KMS-11 (cell line): ENCODE measurements around the gene SIRT2.
A peak's percentile ranks its signal among the peaks of the same experiment; 100 is the strongest.

ENCODE experiments used
- H2AFZ ChIP-seq: fragments of 200-600 bp; sonication (generic); 2 replicates; pipeline ENCODE4 v1.6.1; 2016; ENCODE audit warnings: antibody characterized with exemption, mixed run types, low read depth
- H3K27ac ChIP-seq: fragments of 200-600 bp; sonication (generic); 2 replicates; pipeline ENCODE4 v1.6.1; 2016; ENCODE audit warnings: mild to moderate bottlenecking, mixed run types
- H3K27me3 ChIP-seq: fragments of 200-600 bp; sonication (generic); 2 replicates; pipeline ENCODE4 v1.6.1; 2017; ENCODE audit warnings: mild to moderate bottlenecking, low read depth, mixed run types, moderate library complexity; ENCODE audit not compliant: insufficient read depth
- H3K36me3 ChIP-seq: fragments of 200-600 bp; sonication (generic); 2 replicates; pipeline ENCODE4 v1.6.1; 2017; ENCODE audit warnings: mild to moderate bottlenecking, mixed run types; ENCODE audit not compliant: insufficient read depth
- H3K4me1 ChIP-seq: fragments of 200-600 bp; sonication (generic); 2 replicates; pipeline ENCODE4 v1.6.1; 2016; ENCODE audit warnings: mild to moderate bottlenecking, low read depth, mixed run types; ENCODE audit not compliant: poor library complexity, severe bottlenecking
- H3K4me2 ChIP-seq: fragments of 200-600 bp; sonication (generic); 2 replicates; pipeline ENCODE4 v1.7.0; 2016; ENCODE audit warnings: mild to moderate bottlenecking, mixed run types
- H3K4me3 ChIP-seq: fragments of 200-600 bp; sonication (generic); IDR thresholded peaks from 2 replicates; pipeline ENCODE4 v1.6.1; 2017; ENCODE audit warnings: low read depth, low read length, mixed read lengths; ENCODE audit not compliant: insufficient read depth
- H3K79me2 ChIP-seq: fragments of 200-600 bp; sonication (generic); 2 replicates; pipeline ENCODE4 v1.6.1; 2016; ENCODE audit warnings: low read depth, mixed run types; ENCODE audit not compliant: insufficient read depth
- H3K9ac ChIP-seq: fragments of 200-600 bp; sonication (generic); 2 replicates; pipeline ENCODE4 v1.6.1; 2016; ENCODE audit warnings: mild to moderate bottlenecking, mixed run types
- H4K20me1 ChIP-seq: fragments of 200-600 bp; sonication (generic); 2 replicates; pipeline ENCODE4 v1.6.1; 2016; ENCODE audit warnings: mild to moderate bottlenecking, mixed run types; ENCODE audit not compliant: insufficient read depth
- TF ChIP-seq, protein P1 (sequence below): fragments of 200-600 bp; sonication (generic); conservative IDR thresholded peaks from 2 replicates; pipeline ENCODE4 v1.6.1; 2017; ENCODE audit warnings: low read depth, mild to moderate bottlenecking, antibody characterized with exemption, low read length, moderate library complexity, mixed read lengths

The SIRT2 gene

DNA sequence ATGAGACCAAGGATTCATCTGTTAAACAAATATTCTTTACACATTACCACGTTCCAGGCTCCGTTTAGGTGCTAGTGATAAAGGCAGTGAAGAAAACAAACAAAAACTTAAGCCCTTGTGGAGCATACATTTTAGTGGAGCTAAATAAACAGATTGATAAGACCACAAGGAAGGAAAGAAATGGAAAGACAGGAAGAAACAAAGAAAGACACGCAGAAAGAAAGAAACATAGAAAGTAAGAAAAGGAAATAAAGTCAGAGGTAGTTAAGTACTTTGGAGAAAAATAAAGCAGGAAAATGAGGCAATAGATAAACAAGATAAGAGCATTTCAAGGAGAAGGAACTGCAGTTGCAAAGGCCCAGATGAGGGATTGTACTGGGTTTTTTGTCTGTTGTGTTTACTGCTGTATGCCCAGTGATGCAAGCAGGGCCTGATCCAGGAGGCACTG is 1.3 kb upstream of the SIRT2 start:
- Histone ChIP-seq H2AFZ (0 out of 2 replicates have a peak overlapping the region, but pooled peaks have one; percentile 38), H3K4me3 (no peak overlapping the region), H3K36me3 (no peaks in the 10 kb centered on the region; the same call in 1 of the 2 replicates), H3K27me3 (no peaks in the 10 kb centered on the region), H4K20me1 (no peaks in the 10 kb centered on the region), H3K4me1 (peaks cover 23% of the 10 kb centered on the region), H3K4me2 (peak overlapping the region; percentile 61), H3K9ac (peak overlapping the region; percentile 55), H3K27ac (peak overlapping the region; percentile 24; the same call in 1 of the 2 replicates), H3K79me2 (peaks cover 16% of the 10 kb centered on the region; the same call in 1 of the 2 replicates)
- TF ChIP-seq, protein P1, sequence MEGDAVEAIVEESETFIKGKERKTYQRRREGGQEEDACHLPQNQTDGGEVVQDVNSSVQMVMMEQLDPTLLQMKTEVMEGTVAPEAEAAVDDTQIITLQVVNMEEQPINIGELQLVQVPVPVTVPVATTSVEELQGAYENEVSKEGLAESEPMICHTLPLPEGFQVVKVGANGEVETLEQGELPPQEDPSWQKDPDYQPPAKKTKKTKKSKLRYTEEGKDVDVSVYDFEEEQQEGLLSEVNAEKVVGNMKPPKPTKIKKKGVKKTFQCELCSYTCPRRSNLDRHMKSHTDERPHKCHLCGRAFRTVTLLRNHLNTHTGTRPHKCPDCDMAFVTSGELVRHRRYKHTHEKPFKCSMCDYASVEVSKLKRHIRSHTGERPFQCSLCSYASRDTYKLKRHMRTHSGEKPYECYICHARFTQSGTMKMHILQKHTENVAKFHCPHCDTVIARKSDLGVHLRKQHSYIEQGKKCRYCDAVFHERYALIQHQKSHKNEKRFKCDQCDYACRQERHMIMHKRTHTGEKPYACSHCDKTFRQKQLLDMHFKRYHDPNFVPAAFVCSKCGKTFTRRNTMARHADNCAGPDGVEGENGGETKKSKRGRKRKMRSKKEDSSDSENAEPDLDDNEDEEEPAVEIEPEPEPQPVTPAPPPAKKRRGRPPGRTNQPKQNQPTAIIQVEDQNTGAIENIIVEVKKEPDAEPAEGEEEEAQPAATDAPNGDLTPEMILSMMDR = no peak

DNA sequence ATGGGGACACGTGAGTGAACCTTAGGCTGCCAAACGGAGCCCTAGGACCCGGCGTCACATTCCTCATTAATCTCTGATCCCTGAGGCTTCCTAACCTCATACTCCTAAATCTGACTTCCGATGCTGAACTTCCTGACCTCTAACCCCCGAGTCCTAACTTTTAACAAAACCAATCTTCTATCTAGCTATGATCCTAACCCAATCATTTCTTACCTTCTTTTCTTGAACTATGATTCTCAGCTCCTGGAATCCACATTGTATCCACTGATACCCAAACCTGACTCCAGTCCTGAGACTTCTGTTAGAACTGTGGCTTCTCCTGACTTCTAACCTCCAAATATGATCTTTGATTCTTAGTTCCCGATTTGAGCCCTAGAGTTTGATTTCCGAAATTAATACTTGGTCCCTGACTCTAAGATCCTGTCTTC is 798 bp upstream of the SIRT2 start:
- H3K4me3 ChIP-seq = no peak overlapping the region
- peaks cover 23% of the 10 kb centered on the region for H3K4me1 ChIP-seq
- TF ChIP-seq, protein P1 = no peak
- no peaks in the 10 kb centered on the region for H3K27me3 ChIP-seq
- peak overlapping the region; percentile 24; the same call in 1 of the 2 replicates for H3K27ac ChIP-seq
- no peaks in the 10 kb centered on the region for H4K20me1 ChIP-seq
- H3K79me2 ChIP-seq = peaks cover 16% of the 10 kb centered on the region; the same call in 1 of the 2 replicates
- peak overlapping the region; percentile 61 for H3K4me2 ChIP-seq
- H3K9ac ChIP-seq = peak overlapping the region; percentile 55
- H2AFZ ChIP-seq = peak overlapping the region; percentile 38; the same call in 1 of the 2 replicates
- H3K36me3 ChIP-seq = no peaks in the 10 kb centered on the region; the same call in 1 of the 2 replicates

DNA sequence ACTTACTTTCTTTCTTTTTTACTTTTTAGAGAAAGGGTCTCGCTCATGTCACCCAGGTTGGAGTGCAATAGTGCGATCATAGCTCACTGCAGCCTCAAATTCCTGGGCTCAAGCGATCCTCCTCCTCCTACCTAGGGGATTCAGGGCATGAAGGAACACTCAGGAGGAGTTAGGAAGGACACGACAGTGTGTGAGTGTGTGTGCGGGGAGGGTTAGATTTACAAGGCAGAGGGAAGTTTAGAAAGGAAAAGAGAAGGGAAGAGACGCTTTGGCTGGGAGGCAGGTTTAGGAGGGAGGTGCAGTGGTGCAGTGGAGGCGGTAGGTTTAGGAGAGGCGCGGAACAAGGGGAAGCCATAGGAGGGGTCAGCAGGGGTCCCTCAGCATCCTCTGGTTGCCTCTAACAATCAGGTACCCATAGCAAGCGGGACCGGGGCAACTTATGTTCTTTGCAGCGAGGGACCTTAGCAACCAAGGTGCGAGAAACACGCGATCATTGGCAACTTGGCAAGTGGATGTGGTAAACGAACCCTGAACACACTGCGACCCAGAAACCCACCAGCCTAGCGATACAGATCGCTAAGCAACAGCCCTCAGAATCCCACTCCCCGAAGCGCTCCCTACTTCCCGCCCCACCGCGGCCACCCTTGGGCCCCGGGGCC is 501 bp downstream of the SIRT2 start:
- peak overlapping the region; percentile 93 for H2AFZ ChIP-seq
- H3K4me3 ChIP-seq = no peak overlapping the region
- H3K79me2 ChIP-seq = peaks cover 16% of the 10 kb centered on the region; the same call in 1 of the 2 replicates
- peak overlapping the region; percentile 71 for H3K9ac ChIP-seq
- H3K36me3 ChIP-seq = no peaks in the 10 kb centered on the region
- peak overlapping the region; percentile 96 for H3K4me2 ChIP-seq
- no peaks in the 10 kb centered on the region for H3K27me3 ChIP-seq
- peaks cover 23% of the 10 kb centered on the region for H3K4me1 ChIP-seq
- TF ChIP-seq, protein P1 = no peak
- no peaks in the 10 kb centered on the region for H4K20me1 ChIP-seq
- H3K27ac ChIP-seq = peak overlapping the region; percentile 35; the same call in 1 of the 2 replicates

DNA sequence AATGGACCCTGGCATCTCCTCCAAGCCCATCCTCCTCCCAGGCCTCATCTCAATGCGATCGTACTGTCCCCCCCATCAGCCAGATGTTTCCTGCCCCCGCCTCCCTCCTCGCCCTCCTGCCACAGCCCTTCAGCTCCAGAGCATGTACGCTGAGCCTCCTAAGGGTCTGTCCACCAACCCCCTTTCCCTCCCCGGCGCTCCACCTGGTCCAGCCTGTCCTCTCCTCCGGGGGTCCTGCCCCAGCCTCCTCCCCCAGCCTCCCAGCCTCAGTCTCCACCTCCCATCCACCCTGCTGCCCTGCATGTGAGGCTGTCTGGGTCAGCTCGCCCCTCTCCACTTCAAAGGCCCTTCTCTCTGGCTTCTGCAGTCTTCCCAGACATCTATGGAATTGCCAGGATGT is 4.5 kb downstream of the SIRT2 start:
- H3K79me2 ChIP-seq = no peaks in the 10 kb centered on the region
- H3K4me1 ChIP-seq = peaks cover 11% of the 10 kb centered on the region

More for the DNA sequence above, 4.5 kb downstream of the SIRT2 start:
- TF ChIP-seq, protein P1 = no peak
- Histone ChIP-seq H3K9ac (no peak overlapping the region), H4K20me1 (no peaks in the 10 kb centered on the region), H3K27me3 (no peaks in the 10 kb centered on the region), H3K4me2 (no peak overlapping the region), H3K27ac (no peak overlapping the region), H3K36me3 (no peaks in the 10 kb centered on the region), H2AFZ (no peak overlapping the region), H3K4me3 (no peak overlapping the region)
